HG03342 (cell line): ENCODE results near the gene ZNF607.

Experiments
- ATAC-seq: cut with Tn5 transposase; IDR thresholded peaks from one replicate; pipeline ENCODE4 v1.9.1; 2021; ENCODE audit warnings: mild to moderate bottlenecking, moderate library complexity; ENCODE audit not compliant: unreplicated experiment

The ZNF607 gene

GRCh38 chr19:37654118-37654517 is 65.4 kb downstream of the ZNF607 start:
- ATAC-seq: no peak
